ENCODE results near the gene NCF2. TPM values are rescaled to one million over a fixed set of nuclear protein-coding genes. Genes with fewer than 3 reads are reported as not detected.
"Not testable (repeated sequence)": the region's sequence is repeated elsewhere in the genome, so short reads cannot be mapped to it uniquely, and the experiment has no call there.

The NCF2 gene
- total and polyA plus RNA-seq, 2 donors (not counting 1 experiment from before 2014, with no cell fraction given): 9.9 to 10.5 TPM

GRCh38 chr1:183612975-183613374 is 22.7 kb upstream of the NCF2 start:
- ATAC-seq (ENCODE audit: low read depth); intact Hi-C loops (cut with micrococcal nuclease); H3K9ac ChIP-seq (ENCODE audit: low read length); H3K36me3 ChIP-seq (replicated peaks in 1 of 2; ENCODE audit: control extremely low read depth in 1 of 2, control insufficient read depth in 1 of 2, extremely low read depth in 1 of 2, insufficient read depth in 2 of 2, low read length in 1 of 2); H3K27me3 ChIP-seq (replicated peaks in 1 of 4; ENCODE audit: control extremely low read depth in 1 of 4, control insufficient read depth in 3 of 4, insufficient read depth in 4 of 4, low read length in 3 of 4); H3K27ac Mint-ChIP-seq; H3K79me2 ChIP-seq (ENCODE audit: control insufficient read depth, insufficient read depth, low read length); H3K4me3 Mint-ChIP-seq; H3K9me3 Mint-ChIP-seq (ENCODE audit: insufficient read depth); H3K4me3 ChIP-seq (ENCODE audit: control extremely low read depth in 1 of 5, extremely low read depth in 1 of 5, insufficient read depth in 1 of 5, low read depth in 2 of 5, low read length in 4 of 5); POLR2A ChIA-PET; CTCF ChIA-PET; H3K9me3 ChIP-seq (ENCODE audit: control extremely low read depth in 1 of 3, control insufficient read depth in 2 of 3, insufficient read depth in 1 of 3, low read length in 2 of 3); H3K27me3 Mint-ChIP-seq; H3K4me2 ChIP-seq (replicated peaks; ENCODE audit: low read depth, low read length, poor library complexity, severe bottlenecking); H2AFZ ChIP-seq (ENCODE audit: insufficient read depth, low read depth, low read length, poor library complexity, severe bottlenecking); H4K20me1 ChIP-seq (ENCODE audit: control insufficient read depth, insufficient read depth, low read length, poor library complexity, severe bottlenecking); H3K27ac ChIP-seq (ENCODE audit: low read length in 2 of 2); DNase-seq: not testable (repeated sequence)
- WGBS (ENCODE audit: insufficient coverage): no CpG with 5 or more reads among the region's 3 CpGs
- H3K4me1 Mint-ChIP-seq: peaks cover 13% of the 10 kb centered on the region
- H3K4me1 ChIP-seq (ENCODE audit: control insufficient read depth in 2 of 2, insufficient read depth in 2 of 2, low read length in 2 of 2): peaks cover 12 to 14% of the 10 kb centered on the region in 2 donors

DNA sequence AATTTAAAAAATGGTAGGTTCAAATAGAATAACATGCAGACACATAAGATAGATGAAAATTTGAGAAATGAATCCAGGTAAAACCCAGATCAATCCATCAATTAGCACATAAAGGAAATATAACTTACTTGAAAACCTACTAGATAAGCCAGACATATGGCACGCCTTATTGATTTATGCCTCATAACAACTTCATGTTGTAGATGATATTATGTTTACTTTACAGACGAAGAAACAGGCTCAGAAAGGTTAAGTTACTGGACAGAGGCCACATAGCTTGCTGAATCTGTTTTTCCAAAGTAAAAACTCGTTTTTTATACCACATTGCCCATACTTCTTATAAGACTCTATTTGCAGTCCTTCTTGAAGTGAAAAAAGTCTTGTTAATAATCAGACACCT is 22.1 kb upstream of the NCF2 start:
- ATAC-seq (ENCODE audit: low read depth) (no peak), DNase-seq (no peak)
- whole genome bisulfite sequencing (ENCODE audit: insufficient coverage): no CpG with 5 or more reads among the region's 3 CpGs
- no peak overlapping the region for H3K4me2 ChIP-seq (replicated peaks; ENCODE audit: low read depth, low read length, poor library complexity, severe bottlenecking)
- Mint-ChIP-seq H3K4me1 (peaks cover 17% of the 10 kb centered on the region), H3K27me3 (peaks cover 6% of the 10 kb centered on the region), H3K27ac (no peak overlapping the region), H3K4me3 (no peak overlapping the region), H3K9me3 (ENCODE audit: insufficient read depth) (no peaks in the 10 kb centered on the region)
- no peaks in the 10 kb centered on the region for H4K20me1 ChIP-seq (ENCODE audit: control insufficient read depth, insufficient read depth, low read length, poor library complexity, severe bottlenecking)
- ChIA-PET POLR2A (no interaction called here), CTCF (no interaction called here)
- H3K9ac ChIP-seq (ENCODE audit: low read length): no peak overlapping the region
- no peak overlapping the region for H2AFZ ChIP-seq (ENCODE audit: insufficient read depth, low read depth, low read length, poor library complexity, severe bottlenecking)
- H3K36me3 ChIP-seq (replicated peaks in 1 of 2; ENCODE audit: control extremely low read depth in 1 of 2, control insufficient read depth in 1 of 2, extremely low read depth in 1 of 2, insufficient read depth in 2 of 2, low read length in 1 of 2): no peaks in the 10 kb centered on the region
- H3K4me3 ChIP-seq (ENCODE audit: control extremely low read depth in 1 of 5, extremely low read depth in 1 of 5, insufficient read depth in 1 of 5, low read depth in 2 of 5, low read length in 4 of 5): no peak overlapping the region
- intact Hi-C loops (cut with micrococcal nuclease): no loop called here
- TF ChIP-seq EZH2 (IDR thresholded peaks at IDR 0.05; ENCODE audit: borderline replicate concordance, insufficient read depth, low read depth, low read length, poor library complexity, severe bottlenecking): no peak
- TF ChIP-seq, protein P1, sequence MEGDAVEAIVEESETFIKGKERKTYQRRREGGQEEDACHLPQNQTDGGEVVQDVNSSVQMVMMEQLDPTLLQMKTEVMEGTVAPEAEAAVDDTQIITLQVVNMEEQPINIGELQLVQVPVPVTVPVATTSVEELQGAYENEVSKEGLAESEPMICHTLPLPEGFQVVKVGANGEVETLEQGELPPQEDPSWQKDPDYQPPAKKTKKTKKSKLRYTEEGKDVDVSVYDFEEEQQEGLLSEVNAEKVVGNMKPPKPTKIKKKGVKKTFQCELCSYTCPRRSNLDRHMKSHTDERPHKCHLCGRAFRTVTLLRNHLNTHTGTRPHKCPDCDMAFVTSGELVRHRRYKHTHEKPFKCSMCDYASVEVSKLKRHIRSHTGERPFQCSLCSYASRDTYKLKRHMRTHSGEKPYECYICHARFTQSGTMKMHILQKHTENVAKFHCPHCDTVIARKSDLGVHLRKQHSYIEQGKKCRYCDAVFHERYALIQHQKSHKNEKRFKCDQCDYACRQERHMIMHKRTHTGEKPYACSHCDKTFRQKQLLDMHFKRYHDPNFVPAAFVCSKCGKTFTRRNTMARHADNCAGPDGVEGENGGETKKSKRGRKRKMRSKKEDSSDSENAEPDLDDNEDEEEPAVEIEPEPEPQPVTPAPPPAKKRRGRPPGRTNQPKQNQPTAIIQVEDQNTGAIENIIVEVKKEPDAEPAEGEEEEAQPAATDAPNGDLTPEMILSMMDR (IDR thresholded peaks at IDR 0.05): no peak
- H3K4me1 ChIP-seq (ENCODE audit: control insufficient read depth in 2 of 2, insufficient read depth in 2 of 2, low read length in 2 of 2): peaks cover 18 to 20% of the 10 kb centered on the region in 2 donors
- no peaks in the 10 kb centered on the region for H3K79me2 ChIP-seq (ENCODE audit: control insufficient read depth, insufficient read depth, low read length)
- no peak overlapping the region for H3K27ac ChIP-seq (ENCODE audit: low read length in 2 of 2)
- no peaks in the 10 kb centered on the region for H3K9me3 ChIP-seq (ENCODE audit: control extremely low read depth in 1 of 3, control insufficient read depth in 2 of 3, insufficient read depth in 1 of 3, low read length in 2 of 3)
- no peaks in the 10 kb centered on the region for H3K27me3 ChIP-seq (replicated peaks in 1 of 4; ENCODE audit: control extremely low read depth in 1 of 4, control insufficient read depth in 3 of 4, insufficient read depth in 4 of 4, low read length in 3 of 4)

Data from B cell (primary cell).